Inflammatory macrophage treated with lipopolysaccharide for 1 hour (primary cell): Measurements from ENCODE around the gene GPX5.

ENCODE experiments used
- DNase-seq, 2 donors: peaks; one replicate each; pipeline ENCODE4 v3.0.0-alpha.2; 2020 to 2022

The GPX5 gene

DNA sequence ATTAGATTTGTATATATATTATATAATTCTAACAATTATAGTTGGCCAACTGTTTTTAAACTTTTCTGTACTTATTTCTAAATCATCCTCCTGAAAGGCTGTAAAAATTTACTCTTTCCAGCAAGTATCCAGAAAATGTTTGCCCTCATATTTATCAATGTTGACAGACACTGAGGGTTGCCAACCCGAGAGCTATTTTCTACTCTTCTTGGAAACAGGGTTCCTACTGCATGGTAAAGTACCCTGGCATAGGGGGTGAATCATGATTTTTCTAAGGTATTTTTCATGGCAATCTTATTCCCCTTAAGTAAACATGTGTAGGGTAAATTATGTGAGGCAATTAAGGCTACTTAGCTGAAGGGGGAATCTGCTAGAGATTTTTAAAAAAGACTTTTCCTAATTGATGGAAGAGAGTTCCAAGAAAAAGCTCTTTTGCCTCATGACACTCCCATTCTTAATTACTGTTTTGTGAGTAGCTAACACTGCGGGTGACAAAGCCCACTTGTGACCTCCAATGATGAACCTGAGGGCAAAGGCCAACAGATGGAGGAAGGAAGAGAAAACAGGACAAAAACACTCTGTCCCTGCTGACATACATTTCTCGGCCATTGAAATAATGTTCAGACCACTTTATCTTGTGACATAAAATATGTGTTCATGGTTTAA is 37.9 kb downstream of the GPX5 start:
- DNase-seq, result no peak

GRCh38 chr6:28565823-28566526 is 40.3 kb downstream of the GPX5 start:
- no peak for DNase-seq

- DNase-seq, result no peak
Observed at GRCh38 chr6:28566527-28567252, 41.0 kb downstream of the GPX5 start.

- no peak for DNase-seq
Observed at GRCh38 chr6:28567506-28567905, 41.8 kb downstream of the GPX5 start.

- DNase-seq, result no peak
Observed at GRCh38 chr6:28568515-28569108, 42.9 kb downstream of the GPX5 start.

DNA sequence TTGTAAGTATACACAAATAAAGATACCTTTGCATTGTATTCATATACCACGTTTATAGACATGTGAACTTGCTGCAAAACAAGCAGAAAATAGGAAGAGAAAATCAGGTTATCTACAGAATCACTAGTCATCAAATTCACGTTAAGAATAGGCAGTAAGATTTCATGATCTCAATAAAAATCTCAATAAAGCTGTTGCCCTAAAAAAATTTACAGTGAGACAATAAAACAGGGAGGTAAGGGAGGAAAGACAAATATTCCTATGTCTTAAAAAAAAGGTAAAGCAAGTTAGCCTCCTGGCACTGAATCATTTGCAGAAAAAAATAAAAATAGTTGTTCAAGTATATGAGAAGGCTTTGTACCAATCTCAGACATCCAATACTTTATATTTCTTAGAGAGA is 44.1 kb downstream of the GPX5 start:
- no peak for DNase-seq

GRCh38 chr6:28580475-28580874 is 54.8 kb downstream of the GPX5 start:
- DNase-seq, result no peak

DNA sequence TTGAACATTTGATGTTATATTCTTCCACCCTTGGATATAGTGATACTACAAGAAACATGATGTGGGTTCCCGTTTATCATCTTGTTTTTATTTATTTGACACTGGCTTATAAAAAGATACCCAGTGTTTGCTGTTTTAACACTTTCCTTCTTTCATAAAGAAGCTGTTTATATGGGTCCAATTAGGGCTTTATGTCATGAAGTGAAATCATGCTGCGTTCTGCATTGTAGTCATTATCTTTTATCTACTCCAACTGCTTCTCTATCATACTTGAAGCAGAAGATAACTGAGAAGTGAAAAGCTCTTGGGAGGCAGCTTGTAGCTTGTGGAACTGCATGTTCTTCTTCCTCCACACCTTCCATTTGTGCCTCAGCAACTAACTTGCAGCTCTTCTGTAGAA is 57.8 kb downstream of the GPX5 start:
- no peak for DNase-seq
